Fibroblast of skin of left quadriceps (primary cell): ENCODE data around the gene PRKAR2B.
"Not testable (repeated sequence)": the region's sequence is repeated elsewhere in the genome, so short reads cannot be mapped to it uniquely, and the experiment has no call there.

ENCODE experiments used
- DNase-seq, 2 experiments: peaks; one replicate each; pipeline ENCODE4 v3.0.0-alpha.2; 2013; ENCODE audit warnings: low read depth in 2 of 2

PRKAR2B gene

DNA sequence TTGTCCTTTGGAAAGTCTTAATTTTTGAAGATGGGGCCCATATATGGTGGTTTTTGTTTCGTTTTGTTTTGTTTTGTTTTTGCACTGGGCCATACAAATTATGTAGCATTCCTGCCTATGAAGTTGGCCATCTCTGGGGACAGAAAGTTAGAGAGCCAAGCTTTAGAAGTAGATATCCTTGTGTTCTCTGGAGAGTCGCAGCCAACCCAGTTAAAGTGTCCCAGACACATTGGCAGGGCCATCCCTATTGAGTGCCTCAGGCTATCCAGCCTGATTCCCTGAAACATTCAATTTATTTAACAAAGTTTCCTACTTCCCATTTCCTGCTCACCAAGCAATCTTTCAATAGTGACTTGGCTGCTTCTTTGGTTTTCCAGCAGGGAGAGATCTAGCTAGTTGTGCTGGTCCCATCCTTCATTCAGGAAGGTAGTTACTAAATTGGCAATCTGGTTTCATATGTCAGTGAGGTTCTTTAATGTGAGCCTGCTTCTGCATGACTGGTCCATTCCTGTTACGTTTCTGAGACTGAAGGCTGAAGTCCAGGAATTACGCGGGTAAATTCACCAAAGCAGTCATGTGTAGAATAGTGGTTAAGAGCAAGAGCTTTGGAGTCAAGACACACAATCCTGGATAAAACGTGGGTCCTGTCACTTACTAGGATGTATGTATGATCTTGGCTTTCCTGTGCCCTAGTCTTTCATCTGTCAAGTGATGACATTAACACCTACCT is 75.0 kb downstream of the PRKAR2B start:
- no peak for DNase-seq

DNA sequence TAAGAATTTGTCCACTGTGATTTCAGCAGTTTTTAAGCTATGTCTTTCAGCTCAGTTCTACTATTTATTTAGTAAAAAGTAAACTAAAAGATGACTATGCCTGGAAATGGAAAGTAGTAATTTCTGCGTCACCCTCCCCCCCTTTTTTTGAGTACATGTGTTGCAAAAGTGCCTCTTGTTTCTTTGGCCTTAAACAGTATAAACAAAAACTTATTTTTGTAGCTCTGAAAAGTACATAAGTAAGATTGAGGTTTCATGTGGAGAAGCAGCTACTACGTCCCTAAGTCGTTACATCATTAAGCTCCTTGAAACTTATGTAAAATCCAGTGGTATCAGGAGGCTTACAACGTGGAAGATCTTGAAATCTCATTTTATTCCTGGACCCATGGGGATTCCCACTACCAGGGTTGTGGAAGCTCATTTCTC is 78.0 kb downstream of the PRKAR2B start:
- DNase-seq = no peak

DNA sequence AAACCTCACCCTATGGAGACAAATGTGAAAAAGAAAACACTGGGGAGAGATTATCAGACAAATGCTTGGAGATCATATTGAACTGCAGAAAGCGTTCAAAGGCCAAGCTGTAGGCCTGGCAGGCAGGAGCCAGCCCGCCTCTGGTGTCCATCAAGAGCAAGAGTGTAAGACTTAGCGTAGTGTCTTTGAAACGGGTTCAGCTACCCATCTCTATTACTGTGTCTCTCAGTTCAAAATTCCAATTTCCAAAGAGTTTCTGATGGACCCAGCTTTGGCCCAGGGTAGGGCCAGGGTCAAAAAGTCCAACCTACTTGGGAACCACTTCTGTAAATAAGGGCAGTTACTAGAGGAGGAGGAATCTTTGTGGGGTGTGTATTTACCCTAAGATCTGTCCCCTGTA is 78.9 kb downstream of the PRKAR2B start:
- DNase-seq = no peak

DNA sequence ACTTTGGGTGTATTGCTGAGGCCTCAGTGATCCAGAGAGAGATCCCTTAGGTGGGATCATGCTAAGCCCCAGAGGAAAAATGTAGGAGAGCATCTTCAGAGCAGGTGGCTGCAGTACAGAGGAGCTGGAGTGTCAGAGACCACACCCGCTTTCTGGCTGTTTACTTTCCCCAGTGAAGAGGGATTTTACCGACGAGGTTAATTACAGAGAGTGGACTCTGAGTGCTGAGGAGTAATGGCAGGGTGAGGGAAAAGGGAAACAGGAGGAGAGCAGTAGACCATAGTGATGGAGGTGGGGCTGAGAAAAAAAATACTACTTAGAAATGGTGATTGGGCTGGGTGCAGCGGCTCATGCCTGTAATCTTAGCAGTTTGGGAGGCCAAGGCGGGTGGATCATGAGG is 81.0 kb downstream of the PRKAR2B start:
- no peak for DNase-seq

DNA sequence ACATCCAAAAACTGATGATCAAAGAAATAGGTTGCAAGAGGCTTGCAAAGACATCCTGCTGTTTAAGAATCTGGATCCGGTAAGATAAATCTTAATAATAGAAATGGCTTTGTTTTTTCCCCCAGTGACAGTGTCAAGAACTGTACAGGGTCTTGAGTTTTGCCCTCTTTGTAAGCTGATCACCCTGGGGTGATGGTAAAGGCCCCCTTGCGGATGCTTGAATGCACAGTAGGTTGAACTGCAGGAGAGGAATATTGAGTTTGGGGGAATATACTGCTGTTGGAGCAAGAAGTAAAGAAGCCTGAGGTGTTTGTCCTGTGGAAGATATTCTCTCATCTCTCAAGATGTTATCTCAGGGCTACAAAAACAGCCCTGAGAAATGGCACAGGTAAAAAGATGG is 83.7 kb downstream of the PRKAR2B start:
- DNase-seq = no peak

DNA sequence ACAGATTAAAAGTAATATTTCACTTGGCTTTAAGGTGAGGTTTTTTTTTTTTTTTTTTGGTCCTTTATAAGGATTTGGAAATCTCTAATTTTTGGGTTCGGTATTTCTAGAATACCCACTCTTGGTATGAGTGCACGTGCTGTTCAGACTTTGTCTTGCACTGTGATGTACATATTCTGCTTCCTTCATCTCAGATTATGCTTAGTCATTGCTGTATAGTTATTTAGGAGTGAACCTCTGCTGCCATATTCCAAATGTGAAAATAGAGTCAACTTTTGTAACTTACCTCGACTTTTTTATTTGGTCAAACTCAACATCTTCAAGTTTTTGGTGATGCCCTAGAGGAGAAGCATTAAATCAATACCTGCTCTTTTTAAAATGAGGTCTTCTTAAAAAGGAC is 84.2 kb downstream of the PRKAR2B start:
- no peak for DNase-seq

DNA sequence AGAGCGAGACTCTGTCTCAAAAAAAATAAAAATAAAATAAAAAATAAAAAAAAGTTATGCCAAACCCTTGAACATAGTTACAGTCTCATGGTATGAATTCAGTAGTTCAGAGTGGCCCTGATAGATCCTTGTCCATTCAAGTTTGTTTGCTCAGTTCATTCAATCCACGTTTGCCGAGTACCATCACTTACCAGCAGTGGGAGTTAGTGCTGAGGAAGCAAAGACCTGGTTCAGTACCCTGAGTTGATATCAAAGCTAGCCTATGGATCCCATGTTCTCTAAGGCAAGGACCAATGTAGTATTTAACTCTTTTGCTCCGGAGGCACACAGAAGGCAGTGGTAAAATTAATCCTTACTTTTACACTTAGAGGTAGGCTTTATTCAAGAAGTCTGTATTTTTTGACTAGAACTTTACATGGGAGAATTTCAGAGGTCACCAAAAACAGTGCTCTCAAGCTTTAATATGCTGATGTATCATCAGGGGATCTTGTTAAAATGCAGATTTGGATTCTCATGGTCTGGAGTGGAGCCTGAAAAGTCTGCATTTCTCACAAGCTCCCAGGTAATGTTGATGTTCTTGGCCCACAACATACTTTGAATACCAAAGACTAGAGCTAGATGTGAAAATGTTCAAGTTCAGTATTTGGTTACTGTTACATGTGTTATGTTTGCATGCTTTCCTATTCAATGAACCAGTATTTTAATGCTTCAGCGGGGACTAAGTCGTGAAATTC is 86.1 kb downstream of the PRKAR2B start:
- no peak for DNase-seq

DNA sequence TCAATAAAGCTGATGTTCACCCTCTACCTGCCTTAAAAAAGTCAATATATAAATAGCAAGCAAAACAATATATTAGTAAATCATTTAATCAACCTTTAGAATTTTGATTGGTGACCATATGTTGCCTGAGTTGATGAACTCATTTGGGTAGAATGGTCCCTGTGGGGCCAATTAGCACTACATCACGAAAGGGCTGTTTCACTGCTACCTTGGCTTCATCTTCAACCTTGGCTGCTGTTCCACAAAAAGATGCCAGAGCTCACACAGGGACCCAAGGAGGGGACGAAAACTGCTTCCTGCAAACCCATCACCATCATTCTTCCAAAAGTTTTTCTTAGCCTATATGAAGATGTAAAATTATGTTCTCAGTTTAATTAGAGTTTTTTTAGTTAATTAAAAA is 88.9 kb downstream of the PRKAR2B start:
- DNase-seq = no peak

DNA sequence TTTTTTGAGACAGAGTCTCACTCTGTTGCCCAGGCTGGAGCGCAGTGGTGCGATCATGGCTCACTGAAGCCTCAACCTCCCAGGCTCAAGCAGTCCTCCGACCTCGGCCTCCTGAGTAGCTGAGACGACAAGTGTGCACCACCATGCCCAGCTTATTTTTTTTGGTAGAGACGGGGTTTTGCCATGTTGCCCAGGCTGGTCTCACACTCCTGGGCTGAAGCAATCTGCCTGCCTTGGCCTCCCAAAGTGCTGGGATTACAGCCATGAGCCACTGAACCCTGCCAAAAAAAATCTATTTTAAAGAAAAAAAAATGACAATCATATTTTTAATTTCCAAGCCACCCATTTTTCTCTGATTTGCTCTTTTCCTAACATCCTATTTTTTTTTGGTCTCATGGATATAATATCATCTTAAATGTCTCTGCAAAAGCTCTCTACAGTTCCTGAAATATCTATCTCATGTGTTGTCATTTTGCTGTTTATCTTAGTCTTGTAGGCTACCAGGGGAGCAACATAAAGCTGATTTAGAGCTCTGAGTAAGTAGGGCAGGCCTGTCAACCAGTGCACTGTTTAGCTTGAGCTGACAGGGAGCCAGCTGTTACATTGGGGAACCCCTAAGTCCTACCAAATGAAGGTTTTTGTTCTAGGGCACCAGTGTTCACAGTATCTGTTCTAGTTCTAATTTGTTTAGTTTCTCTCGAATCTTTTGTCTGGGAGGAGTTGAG is 94.4 kb downstream of the PRKAR2B start:
- no peak for DNase-seq

DNA sequence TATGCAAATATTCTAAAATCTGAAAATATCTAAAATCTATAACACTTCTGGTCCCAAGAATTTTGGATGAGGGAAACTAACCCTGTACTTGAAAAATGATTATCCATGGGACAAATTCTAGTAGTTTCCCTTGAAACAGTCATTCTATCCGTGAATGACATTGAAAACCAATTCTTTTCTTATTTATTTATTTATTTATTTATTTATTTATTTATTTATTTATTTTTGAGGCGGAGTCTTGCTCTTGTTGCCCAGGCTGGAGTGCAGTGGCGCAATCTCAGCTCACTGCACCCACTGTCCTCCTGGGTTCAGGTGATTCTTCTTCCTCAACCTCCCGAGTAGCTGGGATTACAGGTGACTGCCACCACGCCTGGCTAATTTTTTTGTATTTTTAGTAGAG is 99.4 kb downstream of the PRKAR2B start:
- DNase-seq = not testable (repeated sequence)

DNA sequence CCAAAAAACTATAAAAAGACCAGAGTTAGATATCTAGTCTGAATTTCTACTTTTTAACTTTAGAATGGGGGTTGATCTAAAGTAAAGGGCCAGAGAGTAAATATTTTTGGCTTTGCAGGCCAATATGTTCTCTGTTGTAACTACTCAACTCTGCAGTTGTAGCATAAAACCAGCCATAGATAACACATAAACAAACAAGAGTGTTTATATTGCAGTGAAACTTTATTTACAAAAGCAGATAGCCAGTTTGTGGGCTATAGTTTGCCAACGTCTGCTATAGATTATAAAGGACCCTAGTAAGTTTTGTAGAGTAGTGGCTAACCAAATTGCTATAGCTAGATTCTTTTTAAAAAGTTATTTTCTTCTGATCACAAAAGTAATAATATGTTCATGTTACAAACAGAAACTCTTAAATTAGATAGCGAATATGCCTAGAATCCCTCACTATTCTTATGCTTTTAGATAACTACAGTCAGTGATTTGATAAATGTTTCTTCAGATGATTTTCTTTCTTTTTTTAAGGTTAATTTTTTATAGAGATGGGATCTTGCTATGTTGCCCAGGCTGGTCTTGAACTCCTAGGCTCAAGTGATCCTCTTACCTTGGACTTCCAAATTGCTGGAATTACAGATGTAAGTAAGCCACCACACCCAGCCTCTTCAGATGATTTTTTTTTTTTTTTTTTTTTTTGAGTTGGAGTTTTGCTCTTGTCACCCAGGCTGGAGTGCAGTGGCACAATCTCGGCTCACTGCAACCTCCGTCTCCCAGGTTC is 100.7 kb downstream of the PRKAR2B start:
- DNase-seq = no peak

DNA sequence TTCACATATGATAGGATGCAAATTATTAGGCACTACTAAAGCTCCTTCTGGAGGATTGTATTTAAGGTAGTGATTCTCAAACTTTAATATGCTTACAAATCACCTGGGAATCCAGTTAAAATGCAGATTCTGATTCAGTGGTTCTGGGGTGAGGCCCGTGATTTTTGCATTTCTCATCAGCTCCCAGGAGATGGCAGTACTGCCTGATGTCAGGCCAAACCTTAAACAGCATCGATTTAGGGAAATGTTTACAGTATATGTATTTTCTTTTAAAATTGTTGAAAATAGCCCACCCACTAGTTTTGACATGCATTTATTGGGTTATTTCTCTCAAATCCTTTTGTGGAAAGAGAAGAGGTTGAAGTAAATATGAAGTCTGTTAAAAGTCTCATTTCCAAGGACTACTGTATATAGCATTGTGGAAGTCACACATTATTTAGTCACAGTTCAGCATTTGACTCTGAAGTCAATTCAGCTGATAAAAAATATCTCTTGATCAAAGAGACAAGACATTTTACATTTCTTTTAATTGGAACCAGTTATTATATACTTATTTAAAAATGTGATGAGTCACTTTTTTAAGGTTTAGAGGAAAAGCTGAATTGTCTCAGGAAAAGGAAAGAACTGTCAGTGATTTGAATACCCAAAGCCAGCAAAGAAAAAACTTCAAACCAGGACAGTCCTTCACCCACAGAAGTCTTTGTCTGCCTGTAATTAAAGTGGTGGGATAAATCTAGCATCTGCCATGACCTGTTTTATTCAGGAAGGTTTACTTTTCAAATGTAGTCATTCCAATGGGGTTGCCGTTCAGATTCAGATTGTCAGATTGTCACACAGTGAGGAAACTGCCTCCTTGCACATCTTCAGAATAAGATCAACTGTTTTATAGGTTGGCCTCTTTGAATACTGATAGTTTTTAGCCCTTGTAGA is 103.2 kb downstream of the PRKAR2B start:
- no peak for DNase-seq

DNA sequence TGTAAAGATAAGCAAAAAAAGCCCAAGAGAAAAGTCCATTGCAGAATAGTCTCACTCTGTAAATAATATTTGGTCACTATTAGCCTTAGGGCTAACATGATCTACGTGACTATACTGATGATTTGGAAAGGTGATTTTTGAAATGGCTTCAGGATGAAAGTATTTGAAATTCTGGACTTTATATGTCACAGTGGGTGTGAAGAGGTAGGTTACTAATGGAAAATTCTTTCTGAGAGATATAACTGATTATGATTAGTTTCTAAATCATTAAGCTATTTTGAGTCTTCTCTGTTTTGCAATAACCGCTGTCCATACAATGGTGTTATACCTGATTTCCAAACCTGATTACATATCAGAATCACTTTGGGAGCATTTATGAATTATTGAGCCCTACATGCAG is 104.2 kb downstream of the PRKAR2B start:
- no peak for DNase-seq

DNA sequence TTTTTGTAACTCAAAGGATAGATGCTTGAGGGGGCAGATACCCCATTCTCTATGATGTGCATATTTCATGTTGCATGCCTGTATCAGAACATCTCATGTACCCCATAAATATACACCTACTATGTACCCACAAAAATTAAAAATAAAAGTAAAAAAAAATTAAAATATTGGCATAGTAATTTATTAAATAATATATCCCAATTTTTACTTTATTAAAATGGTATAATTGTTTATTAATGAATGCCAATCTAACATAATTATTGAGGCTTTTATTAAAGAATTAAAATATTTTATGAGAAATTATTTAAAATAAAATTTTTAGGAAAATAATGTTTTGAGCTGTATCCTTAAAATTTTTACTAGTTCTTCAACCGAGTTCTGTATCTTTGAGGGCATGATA is 105.4 kb downstream of the PRKAR2B start:
- DNase-seq = no peak

DNA sequence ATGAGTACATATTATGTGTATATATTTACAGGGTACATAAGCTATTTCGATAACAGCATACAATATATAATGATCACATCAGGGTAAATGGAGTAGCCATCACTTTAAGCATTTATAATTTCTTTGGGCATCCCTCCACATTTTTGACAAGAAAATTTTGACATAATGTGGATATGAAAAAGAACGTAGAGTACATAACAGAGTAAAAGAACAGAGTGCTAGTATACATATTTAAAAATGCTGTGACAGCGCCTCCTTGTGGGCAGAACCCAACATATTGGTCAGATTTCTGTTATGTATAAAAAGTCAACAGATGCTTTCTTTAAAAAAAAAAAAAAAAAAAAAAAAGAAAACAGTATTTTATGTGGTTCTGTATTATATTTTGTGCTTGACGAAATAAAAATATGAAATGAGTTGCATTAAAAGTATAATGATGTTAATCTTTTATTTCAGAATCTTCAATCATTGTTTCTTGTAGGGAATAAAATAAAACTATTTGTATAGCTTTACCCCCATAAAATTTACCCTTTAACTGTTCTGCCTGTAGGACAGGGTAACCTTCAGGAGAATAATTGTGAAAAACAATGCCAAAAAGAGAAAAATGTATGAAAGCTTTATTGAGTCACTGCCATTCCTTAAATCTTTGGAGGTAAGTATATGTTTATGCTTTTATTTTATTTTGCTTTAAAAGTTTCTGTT is 106.0 kb downstream of the PRKAR2B start:
- DNase-seq = peak; percentile 46 to 55

DNA sequence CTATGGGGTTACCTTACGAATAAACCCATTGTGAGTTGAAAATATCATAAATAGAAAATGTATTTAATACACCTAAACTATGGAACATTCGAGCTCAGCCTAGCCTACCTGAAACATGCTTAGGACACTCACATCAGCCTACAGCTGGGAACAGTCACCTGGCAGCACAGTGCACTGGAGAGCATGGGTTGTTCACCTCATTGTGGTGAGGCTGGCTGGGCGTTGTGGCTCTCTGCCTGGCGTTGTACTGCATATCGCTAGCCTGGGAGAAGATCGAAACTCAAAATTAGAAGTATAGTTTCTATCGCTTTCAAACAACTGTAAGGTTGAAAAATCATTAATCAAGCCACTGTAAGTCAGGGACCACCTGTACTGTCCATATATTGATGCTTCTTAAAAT is 107.0 kb downstream of the PRKAR2B start:
- DNase-seq = no peak

DNA sequence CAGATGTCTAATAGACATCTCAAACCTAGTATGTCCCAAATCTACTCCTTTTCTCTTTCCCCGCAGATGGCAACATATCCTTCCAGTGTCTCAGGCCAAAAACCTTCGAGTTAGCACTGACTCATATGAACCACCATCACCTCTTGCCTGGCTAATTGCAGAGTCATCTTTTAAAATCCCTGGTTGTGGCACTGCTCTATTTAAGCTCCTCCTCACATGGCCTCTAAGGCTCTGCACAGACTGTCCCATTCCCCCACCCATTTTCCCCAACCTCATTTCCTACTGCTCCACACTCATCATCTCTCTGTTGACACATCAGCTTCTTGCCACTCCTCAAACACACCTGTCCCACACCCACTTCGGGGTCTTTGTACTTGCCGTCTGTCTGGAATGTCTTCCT is 107.5 kb downstream of the PRKAR2B start:
- DNase-seq = peak in 1 of 2 experiments; percentile 17

DNA sequence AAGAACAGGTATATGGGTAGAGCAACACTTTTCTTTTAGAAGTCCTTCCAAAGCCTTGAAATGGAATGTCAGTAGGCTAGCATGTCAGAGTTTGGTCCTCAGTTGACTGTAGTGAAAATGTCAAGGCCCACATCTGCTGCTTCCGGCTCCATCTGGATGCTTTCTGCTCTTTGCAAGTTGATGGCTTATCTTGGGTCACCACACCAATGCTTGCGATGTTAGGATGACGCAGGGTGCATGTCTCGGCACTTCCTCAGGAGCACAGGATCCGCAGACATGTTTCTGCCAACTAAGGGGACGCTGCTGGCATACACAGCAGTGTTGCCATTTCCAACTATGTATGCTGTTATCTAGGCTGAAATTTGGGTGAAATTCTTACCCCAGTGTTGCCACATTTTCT is 110.3 kb downstream of the PRKAR2B start:
- no peak for DNase-seq

DNA sequence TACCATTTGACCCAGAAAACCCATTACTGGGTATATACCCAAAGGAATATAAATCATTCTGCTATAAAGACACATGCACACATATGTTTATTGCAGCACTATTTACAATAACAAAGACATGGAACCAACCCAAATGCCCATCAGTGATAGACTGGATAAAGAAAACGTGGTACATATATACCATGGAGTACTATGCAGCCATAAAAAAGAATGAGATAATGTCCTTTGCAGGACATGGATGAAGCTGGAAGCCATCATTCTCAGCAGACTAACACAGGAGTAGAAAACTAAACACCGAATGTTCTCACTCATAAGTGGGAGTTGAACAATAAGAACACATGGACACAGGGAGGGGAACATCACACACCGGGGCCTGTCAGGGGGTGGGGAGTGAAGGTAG is 111.2 kb downstream of the PRKAR2B start:
- DNase-seq = not testable (repeated sequence)

DNA sequence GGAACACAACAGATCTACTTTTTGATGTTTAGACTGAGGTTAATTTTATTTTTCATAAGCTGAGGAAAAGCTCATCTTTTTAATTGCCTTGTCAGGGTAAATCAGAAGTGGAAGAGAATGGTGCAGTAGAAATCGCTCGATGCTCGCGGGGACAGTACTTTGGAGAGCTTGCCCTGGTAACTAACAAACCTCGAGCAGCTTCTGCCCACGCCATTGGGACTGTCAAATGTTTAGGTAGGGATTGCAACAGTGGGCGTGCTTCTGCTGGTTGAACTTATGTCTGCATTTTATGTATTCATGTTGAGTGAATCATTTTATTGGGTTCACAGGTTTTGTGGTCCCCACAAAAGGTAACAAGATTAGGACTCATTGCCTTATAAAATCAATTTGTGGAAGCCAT is 112.6 kb downstream of the PRKAR2B start:
- DNase-seq = no peak
